ENCODE results near the gene C22orf31.

Gene C22orf31

DNA sequence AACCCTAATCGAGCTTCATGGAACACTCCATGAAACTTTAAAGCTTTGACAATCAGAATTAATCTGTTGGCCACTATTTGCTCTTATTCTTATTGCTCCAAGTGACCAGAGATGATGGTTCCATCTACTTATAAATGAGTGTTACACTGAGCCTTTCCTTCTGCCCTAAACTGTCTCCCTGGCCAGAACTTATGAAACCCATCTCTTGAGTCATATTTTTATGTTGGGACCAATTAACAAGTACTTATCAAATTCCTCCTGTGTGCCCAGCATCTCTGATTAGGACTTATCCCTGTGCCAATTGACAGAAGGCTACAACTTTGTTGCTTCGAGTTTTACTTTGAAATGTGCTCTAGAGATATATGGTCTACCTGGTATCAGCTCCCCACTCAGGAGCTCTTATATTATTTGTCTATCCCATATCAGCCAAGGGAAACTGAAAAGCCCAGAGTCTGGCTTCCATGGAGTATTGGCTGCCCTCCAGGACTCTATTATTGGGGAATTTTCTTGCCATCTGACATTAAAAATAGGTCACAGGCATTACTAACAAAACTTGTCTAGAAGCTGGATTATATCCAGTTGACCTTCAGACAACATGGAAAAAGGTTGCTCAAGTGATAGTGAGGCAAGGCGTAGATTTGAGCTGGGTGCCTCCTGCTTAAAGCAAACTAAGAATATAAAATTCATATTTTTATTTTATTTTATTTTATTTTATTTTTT, 20.0 kb upstream of the C22orf31 start:
- DNase-seq (ENCODE audit: low spot score): no peak

DNA sequence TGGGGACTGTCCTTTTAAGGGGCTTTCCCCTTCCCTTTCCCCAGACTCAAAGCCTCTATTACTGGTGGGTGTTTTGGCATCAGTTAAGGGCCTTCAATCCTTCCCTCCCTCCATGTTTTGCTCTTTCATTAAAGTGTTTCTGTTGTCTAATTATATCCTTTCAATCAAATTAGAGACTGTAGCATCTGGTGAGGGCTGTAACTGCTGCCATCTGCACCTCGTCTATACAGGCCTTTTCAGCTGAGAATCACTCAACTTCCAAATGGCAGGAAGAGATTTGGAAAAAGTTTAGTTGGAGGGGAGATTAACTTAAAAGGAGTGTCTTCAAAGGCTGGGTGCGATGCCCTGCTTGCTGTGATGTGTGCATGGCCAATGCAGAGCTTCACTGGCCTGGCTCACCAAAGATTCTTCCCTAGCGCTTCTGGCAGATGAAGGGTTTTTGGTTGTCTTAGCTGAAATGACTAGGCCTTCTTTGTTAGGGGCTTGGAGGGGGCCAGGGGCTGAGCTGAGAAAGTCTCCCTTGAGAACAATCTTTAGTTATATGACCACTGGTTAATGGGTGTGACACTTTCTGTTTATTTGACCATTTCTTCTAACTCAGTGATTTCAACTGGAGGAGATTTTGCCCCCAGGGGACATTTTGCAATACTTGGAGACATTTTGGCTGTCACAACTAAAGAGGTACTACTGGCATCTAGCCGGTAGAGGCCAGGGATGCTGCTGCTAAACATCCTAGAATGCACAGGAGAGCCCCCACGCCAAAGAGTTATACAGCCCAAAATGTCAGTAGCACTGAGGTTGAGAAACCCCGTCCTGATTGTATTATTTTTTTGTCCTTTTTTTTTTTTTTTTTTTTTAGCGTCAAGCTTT, 18.7 kb upstream of the C22orf31 start:
- no peak for DNase-seq (ENCODE audit: low spot score)

DNA sequence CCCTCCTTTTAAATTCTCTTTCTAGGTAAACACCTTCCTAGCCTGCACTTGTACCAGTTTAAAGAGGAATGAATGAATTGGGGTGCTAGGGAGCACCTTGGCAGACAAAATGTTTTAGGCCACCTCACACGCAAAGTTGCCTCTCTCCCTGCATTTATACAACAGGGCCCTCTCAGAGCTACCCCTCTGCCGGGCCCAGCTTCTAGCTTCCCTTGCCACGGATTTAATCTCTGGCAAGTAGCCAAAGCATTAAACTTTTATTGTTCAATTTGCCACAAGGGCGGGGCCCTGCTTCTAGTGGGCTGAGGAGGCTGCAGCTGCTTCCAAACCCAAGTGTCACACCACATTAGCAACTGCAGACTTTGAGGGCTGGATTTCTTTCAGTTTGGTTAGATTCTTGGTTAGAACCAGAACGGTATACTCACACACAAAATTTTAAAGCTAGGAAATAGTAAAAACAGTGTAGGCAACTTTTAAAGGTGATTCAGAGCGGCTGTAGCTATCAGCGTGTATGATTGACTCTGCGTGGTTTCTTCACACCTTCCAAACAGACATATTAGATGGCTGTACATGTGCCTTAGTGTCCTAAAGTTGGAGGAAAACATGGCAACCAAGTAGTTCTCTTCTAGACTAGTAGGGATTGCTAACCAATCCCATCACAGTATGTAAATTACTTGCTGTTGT, 17.7 kb upstream of the C22orf31 start:
- no peak for DNase-seq (ENCODE audit: low spot score)

DNA sequence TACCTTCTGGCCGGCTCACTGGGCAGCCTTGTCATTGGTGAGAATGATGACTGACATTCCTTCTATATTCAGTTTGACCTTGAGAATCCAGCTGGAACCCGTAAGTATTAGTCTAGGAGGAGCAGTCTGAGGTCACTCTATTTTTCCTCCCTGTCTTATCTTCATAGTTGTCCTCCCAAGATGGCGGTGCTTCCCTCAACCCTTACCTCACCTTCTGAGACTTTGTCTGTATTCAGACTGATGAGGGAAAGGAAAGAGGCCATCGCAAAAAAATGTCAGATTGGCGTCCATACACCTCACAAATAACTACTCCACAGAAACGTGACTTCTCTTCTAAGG, 17.2 kb upstream of the C22orf31 start:
- no peak for DNase-seq (ENCODE audit: low spot score)

DNA sequence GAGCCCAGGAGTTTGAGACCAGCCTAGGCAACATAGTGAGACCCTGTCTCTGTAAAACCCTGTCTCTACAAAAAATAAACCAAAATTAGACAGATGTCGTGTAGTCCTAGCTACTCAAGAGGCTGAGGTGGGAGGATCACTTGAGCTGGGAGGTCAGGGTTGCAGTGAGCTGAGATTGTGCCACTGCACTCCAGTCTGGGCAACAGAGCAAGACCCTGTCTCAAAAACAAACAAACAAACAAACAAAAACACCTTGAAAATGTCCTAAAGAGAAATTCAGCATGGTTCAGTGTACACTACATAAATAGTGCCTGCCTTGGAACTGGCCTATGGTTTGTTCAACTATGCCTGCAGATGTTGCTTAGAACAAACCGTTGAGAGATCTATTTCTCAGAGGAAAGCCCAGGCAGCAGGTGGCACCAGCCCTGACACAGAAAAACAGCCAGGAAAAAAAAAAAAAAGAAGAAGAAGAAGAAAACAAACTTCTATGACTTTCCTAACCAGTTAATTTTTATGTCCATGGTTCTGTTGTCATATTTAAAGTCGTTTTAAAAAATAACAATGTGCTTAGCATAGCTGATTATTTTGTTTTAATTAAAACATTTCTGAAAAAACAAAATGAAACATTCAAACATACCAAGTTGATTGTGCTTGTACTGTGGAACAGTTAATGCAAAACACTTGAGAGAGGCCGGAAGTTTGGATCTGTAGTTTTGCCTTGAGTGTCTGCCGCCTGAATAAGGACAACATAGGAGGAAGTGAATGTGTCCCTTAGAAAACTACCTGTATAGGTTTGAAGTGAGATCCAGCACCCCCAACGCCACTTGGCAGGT, 16.6 kb upstream of the C22orf31 start:
- no peak for DNase-seq (ENCODE audit: low spot score)

DNA sequence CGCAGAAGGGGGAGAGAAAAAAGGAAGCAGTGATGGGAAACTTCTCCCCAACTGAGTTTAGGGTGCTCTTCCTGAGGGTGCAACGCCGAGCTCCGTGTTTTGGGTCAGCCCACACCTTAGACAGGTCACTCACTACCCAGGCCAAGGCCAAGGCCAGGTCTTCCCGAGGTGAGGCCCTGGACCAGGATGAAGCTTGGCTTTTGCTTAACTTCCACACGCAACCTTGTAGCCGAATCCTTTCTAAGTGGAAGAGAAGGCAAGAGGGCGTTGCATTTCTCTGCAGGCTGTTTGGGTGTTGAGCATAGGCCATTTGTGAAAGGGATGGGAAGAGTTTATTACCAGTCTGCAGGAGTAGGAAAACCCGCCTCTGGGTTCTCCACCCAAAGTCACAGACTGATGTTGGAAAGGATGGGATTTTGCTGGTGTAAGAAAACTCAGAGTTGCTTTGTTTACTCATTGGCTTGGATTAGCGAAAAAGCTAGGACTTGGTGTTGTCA, 12.7 kb upstream of the C22orf31 start:
- no peak for DNase-seq (ENCODE audit: low spot score)

DNA sequence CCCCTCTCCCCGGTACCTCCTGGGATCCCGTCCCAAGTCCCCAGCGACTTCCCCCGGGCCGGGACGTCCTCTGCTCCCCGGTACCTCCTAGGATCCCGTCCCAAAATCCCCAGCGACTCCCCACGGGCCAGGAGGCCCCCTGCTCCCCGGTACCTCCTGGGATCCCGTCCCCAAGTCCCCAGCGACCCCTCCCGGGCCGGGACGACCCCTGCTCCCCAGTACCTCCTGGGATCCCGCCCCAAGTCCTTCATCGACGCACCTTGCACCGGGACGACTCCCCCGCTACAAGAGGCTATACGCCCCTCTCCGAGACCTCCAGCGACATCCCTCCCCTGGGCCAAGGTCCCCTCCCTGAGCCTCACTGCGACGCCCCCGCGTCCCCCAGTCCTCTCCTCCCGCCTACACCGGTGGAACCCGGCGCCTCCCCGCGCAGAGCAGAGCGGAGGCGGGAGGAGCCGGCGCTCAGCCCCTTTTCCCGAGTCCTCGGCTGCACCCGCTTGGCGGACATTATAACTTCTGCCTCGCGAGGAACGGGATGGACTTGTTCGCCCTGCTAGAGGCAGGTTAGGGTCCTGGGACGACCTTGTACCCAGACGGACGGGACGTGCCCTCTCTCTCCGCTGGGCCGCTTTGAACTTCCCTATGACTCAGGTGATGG, 12.1 kb upstream of the C22orf31 start:
- peak; percentile 69 for DNase-seq (ENCODE audit: low spot score)

DNA sequence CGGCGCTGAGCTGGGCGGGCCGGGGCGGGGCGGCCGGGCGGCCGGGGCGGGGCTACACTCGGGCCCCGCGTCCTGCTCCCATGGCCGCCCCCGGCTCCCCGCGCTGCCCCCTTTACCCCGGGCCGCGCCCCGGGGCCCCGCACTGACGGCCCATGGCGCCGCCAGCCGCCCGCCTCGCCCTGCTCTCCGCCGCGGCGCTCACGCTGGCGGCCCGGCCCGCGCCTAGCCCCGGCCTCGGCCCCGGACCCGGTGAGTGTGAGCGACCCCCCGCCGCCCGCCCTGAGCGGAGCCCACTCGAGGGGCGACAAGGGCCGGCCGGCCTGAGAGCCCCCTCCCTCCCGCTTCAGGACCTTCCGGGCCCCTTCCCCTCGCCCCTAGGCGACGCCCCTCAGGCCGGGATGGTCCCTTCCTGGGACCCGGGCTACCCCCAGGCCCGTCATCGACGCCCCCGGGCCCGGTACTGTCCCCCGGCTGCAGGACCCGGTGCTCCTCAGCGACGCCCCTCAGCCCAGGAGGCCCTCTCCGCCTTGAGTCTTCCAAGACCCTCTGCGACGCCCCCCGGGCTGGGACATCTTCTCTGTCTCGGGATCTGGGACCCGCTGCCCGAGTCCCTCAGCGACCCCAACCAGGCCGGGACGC, 11.5 kb upstream of the C22orf31 start, which contains the start of gene KREMEN1:
Gene KREMEN1, plus strand, starts transcription at position 57 of the 639 bp plus-strand sequence. Its CDS starts 96 bp downstream, at position 153.
- DNase-seq (ENCODE audit: low spot score): no peak

DNA sequence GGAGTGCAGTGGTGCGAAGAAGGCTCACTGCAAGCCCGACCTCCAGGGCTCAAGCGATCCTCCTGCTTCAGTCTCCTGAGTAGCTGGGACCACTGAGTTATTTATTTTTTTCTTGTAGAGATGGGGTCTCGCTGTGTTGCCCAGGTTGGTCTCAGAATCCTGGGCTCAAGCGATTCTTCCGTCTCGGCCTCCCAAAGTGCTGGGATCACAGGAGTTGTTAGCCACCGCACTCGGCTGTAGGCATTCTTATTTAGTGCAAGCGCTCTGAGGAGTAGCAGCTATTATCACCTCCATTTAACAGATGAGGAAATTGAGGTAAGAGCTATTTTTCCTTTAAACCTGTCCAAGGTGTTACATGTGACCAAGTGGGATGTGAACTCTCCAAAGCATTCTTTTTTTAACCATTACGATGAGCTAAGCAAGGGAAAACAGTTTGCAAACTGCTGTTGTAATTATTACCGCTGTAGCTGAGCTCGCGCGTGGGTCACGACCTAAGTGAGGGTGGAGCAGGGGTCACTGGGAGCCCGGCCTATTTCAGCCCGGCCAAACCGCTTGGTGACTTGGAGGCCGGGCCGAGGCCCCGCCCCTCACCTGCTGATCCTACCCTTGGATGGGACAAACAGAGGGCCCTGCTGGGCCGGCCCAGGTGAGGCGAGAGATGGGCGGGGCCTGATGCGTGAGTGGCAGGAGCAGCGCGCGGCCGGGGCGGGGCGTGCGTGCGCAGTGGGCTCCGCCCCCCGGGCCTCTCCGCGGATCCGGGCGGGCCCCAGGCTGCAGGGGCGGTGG, 10.8 kb upstream of the C22orf31 start:
- peak; percentile 98 for DNase-seq (ENCODE audit: low spot score)

DNA sequence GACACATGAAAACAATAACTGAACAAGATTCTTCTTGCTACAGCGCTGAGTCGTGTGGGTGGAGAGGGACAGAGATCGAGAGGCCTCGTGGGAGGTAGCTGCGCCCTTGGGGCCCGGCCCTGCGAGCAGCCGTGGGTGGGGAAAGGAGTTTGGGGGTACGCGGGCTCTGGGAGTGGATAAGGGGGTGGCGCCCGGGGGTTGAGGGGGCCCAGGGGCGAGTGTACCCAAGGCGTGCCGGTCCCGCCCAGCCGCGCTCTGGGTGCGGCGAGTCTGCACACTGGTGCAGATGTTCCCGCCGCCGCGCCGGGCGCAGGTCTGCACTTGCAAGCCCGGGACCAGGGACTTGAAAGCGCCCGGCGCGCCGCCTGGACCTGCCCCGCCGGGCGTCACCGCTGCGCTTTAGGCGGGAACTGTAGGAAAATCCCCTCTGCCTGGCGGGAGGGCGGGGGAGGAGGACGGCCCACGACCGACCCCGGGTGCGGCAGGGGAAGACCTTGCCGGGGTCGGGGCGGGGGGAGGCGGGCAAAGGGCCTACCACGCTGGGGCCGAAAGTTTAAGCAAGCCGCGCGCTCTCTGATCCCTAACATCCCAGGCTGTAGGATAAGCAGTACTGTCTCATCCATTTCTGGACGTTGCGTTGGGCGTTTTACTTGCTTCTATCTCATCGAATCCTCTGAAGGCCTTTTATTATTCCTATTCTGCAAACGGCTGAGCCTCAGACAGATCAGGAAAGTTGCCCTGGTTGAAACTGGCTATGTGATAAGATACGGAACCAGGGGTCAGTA, 9.8 kb upstream of the C22orf31 start:
- peak; percentile 86 for DNase-seq (ENCODE audit: low spot score)

DNA sequence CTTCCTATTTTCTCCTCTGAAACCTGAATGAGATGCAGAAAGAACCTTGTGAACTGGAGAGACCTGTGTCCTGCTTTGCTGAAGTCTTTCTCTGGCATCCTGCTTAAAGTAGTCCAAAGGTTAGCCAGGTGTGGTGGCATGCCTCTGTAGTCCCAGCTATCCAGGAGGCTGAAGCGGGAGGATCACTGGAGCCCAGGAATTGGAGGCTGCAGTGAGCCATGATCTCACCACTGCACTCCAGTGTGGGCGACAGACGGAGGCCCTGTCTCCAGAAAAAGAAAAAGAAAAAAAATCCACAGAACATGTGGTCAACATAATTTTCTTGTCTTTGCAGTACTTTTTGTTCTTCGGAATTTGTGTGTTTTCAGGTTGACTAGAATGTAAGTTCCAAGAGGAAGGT, 8.9 kb upstream of the C22orf31 start:
- DNase-seq (ENCODE audit: low spot score): no peak

DNA sequence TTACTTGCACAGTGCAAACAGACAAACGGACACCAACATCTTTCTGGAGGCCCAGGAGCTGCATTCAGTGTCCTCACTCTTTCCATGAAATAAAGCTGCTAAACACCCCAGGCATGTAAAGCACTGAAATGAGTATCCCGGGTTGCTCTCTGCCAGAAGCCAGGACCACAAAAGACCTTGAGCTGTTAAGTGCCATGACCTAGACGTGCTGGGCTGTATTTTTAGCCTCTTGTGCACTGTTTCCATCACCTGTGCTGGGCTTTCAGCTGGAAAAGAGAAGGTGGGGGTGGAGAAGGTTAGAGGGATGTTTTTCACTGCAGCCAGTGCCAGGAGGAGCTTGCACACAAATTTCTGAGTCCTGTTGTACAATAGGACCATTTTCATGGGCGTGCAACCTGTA, 7.8 kb upstream of the C22orf31 start:
- DNase-seq (ENCODE audit: low spot score): no peak

DNA sequence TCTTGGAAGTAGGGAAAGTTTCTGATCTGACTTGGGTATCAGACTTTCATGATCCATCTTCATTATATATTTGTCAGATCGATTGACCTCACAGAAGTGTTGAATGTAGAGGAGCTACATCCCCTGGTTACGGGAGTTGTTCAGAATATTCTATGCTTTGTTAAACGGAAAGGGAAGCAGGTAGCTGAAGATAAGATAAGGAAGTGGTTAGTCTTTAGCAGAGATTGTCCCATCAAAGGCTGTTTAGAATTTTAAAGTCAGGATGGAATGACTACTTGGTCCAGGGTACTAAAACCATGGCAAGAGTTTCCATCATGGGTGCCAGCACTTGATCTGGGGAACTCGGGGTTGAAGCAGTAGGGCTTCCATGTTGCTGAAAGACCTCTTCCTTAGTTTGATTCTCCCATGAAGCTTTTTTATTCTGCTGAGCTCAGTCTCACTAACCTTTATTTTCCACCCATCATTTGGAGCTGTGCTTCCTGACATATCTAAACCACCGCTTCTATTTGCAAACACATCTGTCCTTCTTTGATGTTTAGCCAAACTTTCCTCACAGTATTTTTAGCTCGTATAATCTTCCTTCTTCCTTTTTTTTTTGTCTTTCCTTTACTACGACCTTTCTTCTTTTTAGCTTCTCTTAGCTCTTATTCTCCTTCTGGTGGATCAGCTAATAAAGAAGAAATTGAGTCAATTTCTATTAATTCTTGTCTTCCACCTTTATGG, 4.0 kb upstream of the C22orf31 start:
- DNase-seq (ENCODE audit: low spot score): no peak

DNA sequence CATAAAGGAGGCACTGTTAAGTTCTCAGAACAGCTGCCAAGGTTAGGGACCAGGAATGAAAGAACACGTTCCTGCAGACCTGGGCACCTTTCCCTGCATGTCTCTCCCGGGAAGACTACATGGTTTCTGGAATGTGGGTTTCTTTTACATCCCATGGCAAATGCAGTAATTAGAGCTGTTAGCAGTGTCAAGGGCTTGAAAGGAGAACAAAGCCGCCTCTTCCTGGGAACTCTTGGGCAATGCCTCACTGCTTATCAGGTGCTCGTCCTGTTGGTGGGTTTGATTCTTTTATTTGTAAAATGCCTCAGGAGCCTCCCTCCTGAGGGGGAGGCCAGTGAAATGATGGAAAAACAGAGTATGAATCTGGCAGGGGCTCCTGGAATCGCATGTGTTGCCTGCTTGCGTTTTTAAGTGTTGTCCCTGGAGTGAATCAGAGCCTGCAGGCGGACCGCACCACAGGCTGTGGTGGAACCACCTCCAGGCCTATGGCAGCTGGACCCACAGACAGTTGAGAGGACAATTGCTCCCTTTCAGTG, 723 bp upstream of the C22orf31 start:
- DNase-seq (ENCODE audit: low spot score): no peak

DNA sequence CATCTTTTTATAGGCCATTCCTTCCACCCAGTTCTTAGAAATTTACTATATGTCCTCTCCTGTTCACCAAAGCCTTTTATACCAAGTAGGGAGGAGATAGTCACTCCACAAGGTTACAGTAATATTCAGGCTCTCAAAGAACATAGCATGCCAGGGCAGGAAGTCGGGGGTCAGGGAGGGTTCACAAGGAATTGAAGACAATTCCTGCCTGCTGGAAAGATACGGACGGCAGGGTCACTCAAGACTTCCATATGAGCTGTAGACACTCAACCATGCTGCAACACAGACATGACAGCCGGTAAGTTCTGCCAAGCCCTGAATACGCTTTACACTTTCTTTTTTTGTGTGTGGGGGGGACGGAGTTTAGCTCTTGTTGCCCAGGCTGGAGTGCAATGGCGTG, 700 bp downstream of the C22orf31 start:
- no peak for DNase-seq (ENCODE audit: low spot score)

DNA sequence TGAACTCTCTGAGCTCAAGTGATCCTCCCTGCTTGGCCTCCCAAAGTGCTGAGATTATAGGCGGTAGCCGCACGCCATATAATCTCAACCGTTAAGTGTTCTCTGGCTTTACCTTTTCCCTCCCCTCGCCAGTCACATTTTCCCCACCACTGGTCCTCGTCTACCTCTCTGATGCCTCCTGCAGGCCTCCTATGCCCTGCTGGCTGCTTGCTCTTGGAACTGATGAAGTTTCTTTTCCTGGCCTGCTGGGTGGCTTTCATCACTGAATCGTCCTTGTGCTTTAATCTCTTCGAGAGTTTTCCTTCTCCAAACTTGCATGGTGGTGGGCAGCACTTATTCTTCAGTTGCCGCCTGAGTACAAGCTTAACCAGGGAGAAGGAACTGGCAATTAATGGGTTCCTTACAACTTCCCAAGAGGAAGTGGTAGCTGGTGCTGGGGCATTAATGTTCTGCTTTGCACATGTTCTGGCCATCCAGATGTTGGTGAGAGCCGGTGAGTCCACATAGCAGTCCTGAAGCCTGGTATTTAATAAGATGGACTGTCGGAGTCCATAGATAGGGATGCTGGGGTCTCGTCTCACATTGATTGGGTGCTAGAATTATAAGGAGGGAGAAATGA, 1.3 kb downstream of the C22orf31 start:
- DNase-seq (ENCODE audit: low spot score): no peak

DNA sequence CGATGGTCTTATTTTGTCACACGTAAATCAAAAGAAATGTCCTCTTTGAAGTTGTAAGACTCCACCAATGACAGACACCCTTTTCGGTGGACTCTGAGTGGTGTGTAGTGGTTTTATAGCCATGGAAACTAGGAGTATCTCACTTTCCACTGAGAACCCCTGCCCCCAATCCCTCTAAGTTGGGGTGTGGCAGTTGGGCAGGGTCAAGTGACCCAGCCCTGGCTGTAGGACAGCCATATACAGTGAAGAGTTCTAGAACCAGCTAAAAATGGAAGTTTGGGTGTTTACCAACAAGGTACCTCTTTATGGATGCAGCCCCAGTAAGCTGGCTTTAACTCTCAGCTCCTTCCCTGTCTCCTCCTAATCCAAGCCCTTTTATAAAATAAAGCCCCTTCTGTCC, 5.2 kb downstream of the C22orf31 start:
- no peak for DNase-seq (ENCODE audit: low spot score)

All from HuH-7 (cell line).